ENCODE results near the gene ISOC1.

GRCh38 chr5:129094924-129095899, 663 bp downstream of the ISOC1 start:
- peak; percentile 76; the same call in 1 of the 2 replicates for TF ChIP-seq ZMYM2 (CRISPR knock-in tag; IDR thresholded peaks at IDR 0.05)
- TF ChIP-seq ZNF841 (CRISPR knock-in tag; IDR thresholded peaks at IDR 0.05; ENCODE audit: borderline replicate concordance) = peak; percentile 89
- no peak for TF ChIP-seq PBX3 (CRISPR knock-in tag; IDR thresholded peaks at IDR 0.05; ENCODE audit: borderline replicate concordance)
- TF ChIP-seq KLF16 (CRISPR knock-in tag; IDR thresholded peaks at IDR 0.05) = peak in 1 of 2 experiments; percentile 93; a peak in 2 of 4 replicates
